ENCODE data around the gene COL11A1.

- TF ChIP-seq, protein P1, sequence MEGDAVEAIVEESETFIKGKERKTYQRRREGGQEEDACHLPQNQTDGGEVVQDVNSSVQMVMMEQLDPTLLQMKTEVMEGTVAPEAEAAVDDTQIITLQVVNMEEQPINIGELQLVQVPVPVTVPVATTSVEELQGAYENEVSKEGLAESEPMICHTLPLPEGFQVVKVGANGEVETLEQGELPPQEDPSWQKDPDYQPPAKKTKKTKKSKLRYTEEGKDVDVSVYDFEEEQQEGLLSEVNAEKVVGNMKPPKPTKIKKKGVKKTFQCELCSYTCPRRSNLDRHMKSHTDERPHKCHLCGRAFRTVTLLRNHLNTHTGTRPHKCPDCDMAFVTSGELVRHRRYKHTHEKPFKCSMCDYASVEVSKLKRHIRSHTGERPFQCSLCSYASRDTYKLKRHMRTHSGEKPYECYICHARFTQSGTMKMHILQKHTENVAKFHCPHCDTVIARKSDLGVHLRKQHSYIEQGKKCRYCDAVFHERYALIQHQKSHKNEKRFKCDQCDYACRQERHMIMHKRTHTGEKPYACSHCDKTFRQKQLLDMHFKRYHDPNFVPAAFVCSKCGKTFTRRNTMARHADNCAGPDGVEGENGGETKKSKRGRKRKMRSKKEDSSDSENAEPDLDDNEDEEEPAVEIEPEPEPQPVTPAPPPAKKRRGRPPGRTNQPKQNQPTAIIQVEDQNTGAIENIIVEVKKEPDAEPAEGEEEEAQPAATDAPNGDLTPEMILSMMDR (IDR thresholded peaks at IDR 0.05; ENCODE audit: poor library complexity): no peak
- no peak for TF ChIP-seq EZH2phosphoT487 (IDR thresholded peaks at IDR 0.05; ENCODE audit: low read depth, severe bottlenecking, unreplicated experiment)
These were observed 106.3 kb downstream of the COL11A1 start for GRCh38 chr1:103002005-103002404.

All from hepatocyte (in vitro differentiated cells).